Esophagus muscularis mucosa (tissue), 4 donors: ENCODE measurements around the gene MYPN.

Source experiments
- EP300 ChIP-seq: sonication (generic); formaldehyde crosslinking; IDR thresholded peaks from one replicate; pipeline ENCODE4 v1.6.1; 2017; ENCODE audit warnings: antibody characterized with exemption
- POLR2A ChIP-seq: fragments of 450-650 bp; IDR thresholded peaks from one replicate; pipeline ENCODE4 v1.6.1; 2017; ENCODE audit warnings: antibody characterized with exemption, moderate library complexity, mild to moderate bottlenecking, low read depth
- POLR2AphosphoS5 ChIP-seq, 2 donors: sonication (generic); formaldehyde crosslinking; IDR thresholded peaks; one replicate each; pipeline ENCODE4 v1.6.1; 2017; ENCODE audit warnings: antibody characterized with exemption in 2 of 2
- TF ChIP-seq, protein P1 (sequence below), 3 experiments: fragments of 200-600 bp in 2 of 3; fragments of 450-650 bp in 1 of 3; sonication (generic) in 2 of 3; IDR thresholded peaks; one replicate each; pipeline ENCODE4 v1.5.1; 2017 to 2019; ENCODE audit warnings: antibody characterized with exemption in 3 of 3, mild to moderate bottlenecking in 2 of 3, moderate library complexity in 1 of 3

DNA sequence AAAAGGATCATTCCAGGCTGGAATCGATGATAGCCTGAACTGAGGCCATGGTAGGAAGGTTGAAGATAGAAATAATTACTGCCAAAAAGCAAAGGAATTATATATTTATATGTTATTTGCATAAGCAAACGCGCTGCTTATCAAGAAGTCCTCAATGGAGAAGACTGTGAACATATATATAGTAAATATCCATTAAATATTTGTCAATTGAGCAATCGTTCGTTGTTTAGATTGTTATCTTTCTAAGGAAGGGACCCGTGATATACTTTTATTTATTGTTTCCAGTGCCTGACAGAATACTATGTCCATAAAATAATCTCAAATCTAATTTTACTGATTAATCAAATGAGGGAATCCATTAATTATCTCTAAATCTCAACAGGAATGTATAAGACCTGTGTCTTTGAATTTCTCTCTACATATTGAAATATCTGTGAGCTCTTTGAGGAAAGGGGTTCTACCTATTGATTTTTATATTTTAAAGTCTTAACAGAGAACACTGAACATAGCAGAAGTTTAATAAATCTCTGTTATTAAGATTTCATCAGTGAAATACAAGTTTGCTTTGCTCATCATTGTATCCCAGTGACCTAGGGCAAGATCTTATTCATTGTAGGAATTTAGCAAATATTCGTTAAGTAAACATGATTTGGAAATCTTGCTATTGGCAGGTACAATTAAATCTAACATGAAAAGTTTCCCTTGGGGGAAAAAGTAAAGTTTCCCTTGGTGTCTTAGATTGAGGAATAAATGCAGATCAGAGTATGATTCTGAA lies 22.2 kb upstream of the MYPN start:
- TF ChIP-seq, protein P1, sequence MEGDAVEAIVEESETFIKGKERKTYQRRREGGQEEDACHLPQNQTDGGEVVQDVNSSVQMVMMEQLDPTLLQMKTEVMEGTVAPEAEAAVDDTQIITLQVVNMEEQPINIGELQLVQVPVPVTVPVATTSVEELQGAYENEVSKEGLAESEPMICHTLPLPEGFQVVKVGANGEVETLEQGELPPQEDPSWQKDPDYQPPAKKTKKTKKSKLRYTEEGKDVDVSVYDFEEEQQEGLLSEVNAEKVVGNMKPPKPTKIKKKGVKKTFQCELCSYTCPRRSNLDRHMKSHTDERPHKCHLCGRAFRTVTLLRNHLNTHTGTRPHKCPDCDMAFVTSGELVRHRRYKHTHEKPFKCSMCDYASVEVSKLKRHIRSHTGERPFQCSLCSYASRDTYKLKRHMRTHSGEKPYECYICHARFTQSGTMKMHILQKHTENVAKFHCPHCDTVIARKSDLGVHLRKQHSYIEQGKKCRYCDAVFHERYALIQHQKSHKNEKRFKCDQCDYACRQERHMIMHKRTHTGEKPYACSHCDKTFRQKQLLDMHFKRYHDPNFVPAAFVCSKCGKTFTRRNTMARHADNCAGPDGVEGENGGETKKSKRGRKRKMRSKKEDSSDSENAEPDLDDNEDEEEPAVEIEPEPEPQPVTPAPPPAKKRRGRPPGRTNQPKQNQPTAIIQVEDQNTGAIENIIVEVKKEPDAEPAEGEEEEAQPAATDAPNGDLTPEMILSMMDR (IDR thresholded peaks at IDR 0.05), result no peak
- TF ChIP-seq POLR2A (no peak), EP300 (no peak), POLR2AphosphoS5 (IDR thresholded peaks at IDR 0.05) (no peak)
